AG09309 (cell line): Measurements from ENCODE around the gene TMEM121.

Source experiments
- DNase-seq: peaks from one replicate; pipeline ENCODE4 v3.0.0-alpha.2; 2010; ENCODE audit warnings: low read depth
- H3K4me3 ChIP-seq: 2 replicates; pipeline ENCODE4 v1.5.1; 2011; ENCODE audit warnings: mild to moderate bottlenecking, low read depth, low read length, moderate library complexity; ENCODE audit not compliant: control insufficient read depth
- TF ChIP-seq, protein P1 (sequence below): IDR thresholded peaks from 2 replicates; pipeline ENCODE4 v1.5.1; 2011; ENCODE audit warnings: mild to moderate bottlenecking, low read depth, low read length, inconsistent platforms; ENCODE audit not compliant: insufficient read depth, control insufficient read depth; ENCODE audit errors: missing control alignments

Gene TMEM121

DNA sequence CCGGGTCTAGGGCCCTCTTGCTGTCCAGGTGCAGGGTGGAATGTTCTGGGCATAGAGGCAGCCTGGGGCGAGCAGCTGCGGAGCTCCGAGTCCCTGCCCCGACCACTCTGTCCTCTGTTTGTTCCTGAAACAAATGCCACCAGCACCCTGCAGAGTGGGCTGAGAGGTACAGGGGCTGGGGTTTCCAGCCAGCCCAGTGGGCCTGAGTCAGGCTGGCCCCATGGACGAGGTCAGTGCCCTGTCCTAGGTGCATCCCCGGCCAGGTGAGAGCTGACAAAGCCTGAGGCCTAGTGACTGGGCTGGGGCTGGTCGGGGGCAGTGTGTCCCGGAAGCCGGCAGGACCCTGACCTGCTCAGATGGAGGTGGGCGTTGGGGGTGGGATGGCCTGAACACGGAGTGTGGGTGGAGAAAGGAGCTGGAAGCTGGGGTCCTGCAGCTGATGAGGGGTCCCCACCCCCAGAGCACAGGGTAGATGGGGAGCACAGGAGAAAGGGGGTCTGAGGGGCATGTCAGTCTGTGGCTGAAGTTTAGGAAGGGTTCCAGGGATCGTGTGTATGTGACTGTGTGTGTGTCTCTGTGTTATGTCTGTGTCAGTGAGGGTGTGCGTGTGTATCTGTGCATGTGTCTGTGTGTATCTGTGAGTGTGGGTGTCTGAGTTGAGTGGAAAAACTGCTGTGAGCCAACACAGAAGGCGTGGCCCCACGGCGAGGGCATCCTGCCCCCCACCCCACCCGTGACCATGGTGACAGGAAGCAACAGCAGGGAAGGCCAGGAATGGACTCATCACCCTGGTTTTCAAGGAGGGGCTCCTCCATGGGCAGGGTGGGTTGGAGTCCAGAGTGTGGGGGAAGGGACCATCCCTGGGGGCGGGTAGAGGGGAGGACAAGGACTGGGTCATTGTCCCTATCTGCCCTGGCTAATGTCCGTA, 42.0 kb upstream of the TMEM121 start:
- DNase-seq: peak; percentile 2
- TF ChIP-seq, protein P1, sequence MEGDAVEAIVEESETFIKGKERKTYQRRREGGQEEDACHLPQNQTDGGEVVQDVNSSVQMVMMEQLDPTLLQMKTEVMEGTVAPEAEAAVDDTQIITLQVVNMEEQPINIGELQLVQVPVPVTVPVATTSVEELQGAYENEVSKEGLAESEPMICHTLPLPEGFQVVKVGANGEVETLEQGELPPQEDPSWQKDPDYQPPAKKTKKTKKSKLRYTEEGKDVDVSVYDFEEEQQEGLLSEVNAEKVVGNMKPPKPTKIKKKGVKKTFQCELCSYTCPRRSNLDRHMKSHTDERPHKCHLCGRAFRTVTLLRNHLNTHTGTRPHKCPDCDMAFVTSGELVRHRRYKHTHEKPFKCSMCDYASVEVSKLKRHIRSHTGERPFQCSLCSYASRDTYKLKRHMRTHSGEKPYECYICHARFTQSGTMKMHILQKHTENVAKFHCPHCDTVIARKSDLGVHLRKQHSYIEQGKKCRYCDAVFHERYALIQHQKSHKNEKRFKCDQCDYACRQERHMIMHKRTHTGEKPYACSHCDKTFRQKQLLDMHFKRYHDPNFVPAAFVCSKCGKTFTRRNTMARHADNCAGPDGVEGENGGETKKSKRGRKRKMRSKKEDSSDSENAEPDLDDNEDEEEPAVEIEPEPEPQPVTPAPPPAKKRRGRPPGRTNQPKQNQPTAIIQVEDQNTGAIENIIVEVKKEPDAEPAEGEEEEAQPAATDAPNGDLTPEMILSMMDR: no peak
- H3K4me3 ChIP-seq: no peak overlapping the region

DNA sequence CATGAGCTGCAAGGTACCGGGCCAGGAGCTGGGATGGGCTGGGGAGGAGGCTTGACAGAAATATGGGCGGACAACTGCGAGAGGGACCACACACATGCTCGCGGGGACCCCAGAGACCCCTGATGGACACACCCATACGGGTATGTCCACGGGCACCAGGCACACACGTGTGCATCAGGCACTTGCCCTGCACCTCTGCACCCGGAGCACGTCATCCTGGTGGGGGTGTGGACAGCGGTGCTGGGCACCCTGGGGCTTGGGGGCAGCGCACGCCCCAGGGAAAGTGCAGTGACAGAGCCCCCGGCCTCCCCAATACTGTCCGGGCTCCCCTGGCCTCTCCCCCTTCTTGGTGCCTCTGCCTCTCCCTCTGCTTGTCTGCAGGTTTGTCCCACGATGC, 41.4 kb upstream of the TMEM121 start:
- no peak for DNase-seq
- H3K4me3 ChIP-seq: no peak overlapping the region
- TF ChIP-seq, protein P1: no peak

DNA sequence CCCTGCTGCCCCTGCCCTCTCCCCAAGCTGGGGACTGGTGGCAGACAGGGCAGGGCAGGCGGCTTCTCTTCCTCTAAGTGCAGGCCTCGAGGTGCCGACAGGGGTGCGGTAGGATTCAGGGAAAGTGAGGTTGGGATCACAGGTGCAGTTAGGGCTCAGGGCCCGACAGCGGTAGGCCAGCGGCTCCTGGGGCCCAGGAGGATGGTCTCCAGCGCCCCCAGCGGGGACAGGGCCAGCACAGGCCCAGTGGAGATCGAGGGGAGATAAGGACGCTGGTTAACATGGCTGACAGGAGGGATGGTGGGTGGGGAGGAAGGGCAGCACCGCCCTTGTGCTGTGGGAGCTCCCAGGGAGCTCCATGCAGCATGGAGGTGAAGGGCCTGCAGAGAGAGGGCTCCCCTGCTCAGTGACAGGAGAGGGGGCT, 40.6 kb upstream of the TMEM121 start:
- TF ChIP-seq, protein P1: no peak
- H3K4me3 ChIP-seq: no peak overlapping the region
- no peak for DNase-seq

DNA sequence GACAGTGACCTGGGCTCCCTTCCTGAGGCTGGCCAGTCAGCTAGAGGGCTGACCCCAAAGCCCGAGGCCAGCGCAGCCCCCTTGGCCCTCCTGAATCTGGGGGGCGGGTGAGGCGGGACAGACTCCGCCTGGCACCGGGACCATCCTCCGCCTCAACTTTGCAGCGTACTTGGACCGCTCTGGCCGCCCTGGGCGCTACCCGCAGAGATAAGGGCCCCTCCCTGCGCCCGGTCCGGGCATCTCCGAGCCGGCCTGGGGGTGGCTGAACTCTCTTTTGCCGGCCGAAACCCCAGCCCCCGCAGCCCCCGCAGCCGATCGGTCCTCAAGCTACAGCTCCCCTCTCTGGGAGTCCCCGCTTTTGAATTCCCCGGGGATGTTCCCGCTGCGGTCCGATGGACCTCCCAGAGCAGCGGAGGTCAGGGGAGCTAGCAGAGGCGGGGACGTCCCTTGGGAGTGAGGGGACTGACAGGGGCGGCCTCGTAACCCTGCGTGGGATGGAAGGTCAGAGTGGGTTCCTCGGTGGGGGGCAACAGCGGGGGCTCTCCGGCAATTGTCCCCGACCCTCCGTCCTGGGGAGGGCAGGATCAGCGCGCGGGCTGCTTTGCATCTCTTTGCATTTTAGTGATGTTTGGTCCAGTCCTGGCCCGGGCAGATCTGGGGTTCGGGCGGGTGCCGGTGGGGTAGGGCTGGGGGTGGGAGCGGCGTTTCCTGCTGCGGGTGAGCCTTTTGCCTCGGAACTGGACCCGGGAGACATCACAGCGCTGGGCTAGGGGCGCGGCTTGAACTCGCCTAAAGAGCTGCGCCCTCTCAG, 40.0 kb upstream of the TMEM121 start, which contains the start of gene CRIP1:
TSS of gene CRIP1 (plus strand) at position 724 of the 811 bp plus-strand sequence. CDS start 374 bp downstream, outside the sequence.
- TF ChIP-seq, protein P1: no peak
- H3K4me3 ChIP-seq: no peak within 1 kb of the TSS
- DNase-seq: no peak

DNA sequence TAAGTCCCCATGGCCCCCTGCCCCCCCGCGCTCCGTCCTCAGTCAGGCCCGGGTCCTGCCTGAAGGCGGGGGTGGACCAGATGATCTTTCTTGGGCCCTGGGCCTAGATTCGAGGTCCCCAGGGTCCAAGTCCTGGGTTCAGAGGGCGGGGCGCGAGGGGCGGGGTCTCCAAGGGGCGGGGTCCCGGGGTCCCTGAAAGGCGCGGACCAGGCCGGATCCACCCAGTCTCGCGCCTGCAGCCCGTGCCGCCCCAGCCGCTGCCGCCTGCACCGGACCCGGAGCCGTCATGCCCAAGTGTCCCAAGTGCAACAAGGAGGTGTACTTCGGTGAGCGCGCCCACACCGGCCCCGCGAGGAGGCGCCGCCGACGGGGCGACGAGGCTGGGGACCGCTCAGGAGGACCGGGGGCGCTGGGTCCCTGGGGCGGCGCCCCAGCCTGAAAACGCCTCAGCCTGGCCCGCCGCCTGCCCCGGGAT, 39.4 kb upstream of the TMEM121 start:
- no peak overlapping the region for H3K4me3 ChIP-seq
- TF ChIP-seq, protein P1: no peak
- DNase-seq: no peak

DNA sequence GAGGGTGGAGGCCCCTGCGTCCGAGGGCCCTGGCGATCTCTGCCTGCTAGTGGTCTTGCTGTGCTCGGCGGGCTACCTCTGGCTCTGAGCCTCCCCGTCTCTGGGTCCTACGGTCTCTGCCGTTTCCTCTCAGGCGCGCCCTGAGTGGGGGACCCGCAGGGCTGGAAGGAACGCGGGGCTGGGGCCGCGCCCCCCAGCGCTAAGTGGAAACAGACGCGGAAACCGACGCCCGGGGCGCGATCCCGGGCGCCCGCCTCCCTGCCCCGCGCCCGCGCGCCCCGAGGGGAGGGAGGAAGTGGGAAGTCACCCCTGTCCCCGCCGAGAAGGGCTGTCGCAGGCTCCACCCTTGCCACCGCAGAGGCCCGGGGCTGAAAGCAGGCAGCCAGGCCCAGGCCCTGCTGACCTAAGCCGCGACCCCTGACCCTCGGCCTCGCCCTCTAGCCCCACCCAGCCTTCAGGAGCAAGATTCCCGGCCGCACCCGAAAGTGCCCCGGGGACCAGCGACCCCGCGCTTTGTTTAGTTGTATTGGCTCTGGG, 38.9 kb upstream of the TMEM121 start:
- no peak overlapping the region for H3K4me3 ChIP-seq
- no peak for DNase-seq
- TF ChIP-seq, protein P1: no peak
